ENCODE results near the gene DGKZ.
"Not testable (repeated sequence)": the region's sequence is repeated elsewhere in the genome, so short reads cannot be mapped to it uniquely, and the experiment has no call there.

GRCh38 chr11:46372501-46372900, 25.2 kb downstream of the DGKZ start:
- not testable (repeated sequence) for TF ChIP-seq POLR2AphosphoS5, CTCF (IDR thresholded peaks at IDR 0.05)

All from sigmoid colon (tissue), 4 donors.